Urothelium cell line (cell line): ENCODE data around the gene HACD4.
"Not testable (repeated sequence)": the region's sequence is repeated elsewhere in the genome, so short reads cannot be mapped to it uniquely, and the experiment has no call there.

Source experiments
- DNase-seq: peaks from one replicate; pipeline ENCODE4 v3.0.0; 2011; ENCODE audit warnings: low spot score, mixed read lengths
- FAIRE-seq: peaks from 2 replicates; lab custom pipeline; 2011; peaks lifted over from hg19 to GRCh38; lab: Jason Lieb, UNC

The HACD4 gene

GRCh38 chr9:20973246-20973947 lies 58.0 kb downstream of the HACD4 start:
- not testable (repeated sequence) for FAIRE-seq, DNase-seq

- FAIRE-seq (no peak), DNase-seq (no peak)
Measured at GRCh38 chr9:20972684-20973083, 58.8 kb downstream of the HACD4 start.

- FAIRE-seq (no peak), DNase-seq (no peak)
Measured at GRCh38 chr9:20962536-20963225, 68.8 kb downstream of the HACD4 start.

- FAIRE-seq = no peak
- DNase-seq = no peak
Measured at GRCh38 chr9:20950707-20951106, 80.7 kb downstream of the HACD4 start.
